ENCODE results near the gene PLA2G4B.

GRCh38 chr15:41885321-41885720 is 46.7 kb downstream of the PLA2G4B start:
- TF ChIP-seq CTCF (IDR thresholded peaks at IDR 0.05), result no peak
- no peak for TF ChIP-seq SP1 (CRISPR knock-in tag; conservative IDR thresholded peaks at IDR 0.05)
- no peak for TF ChIP-seq JUN (CRISPR knock-in tag; IDR thresholded peaks at IDR 0.05)
